HepG2 (cell line): ENCODE measurements around the gene FRMD3. TPM values are rescaled to one million over a fixed set of nuclear protein-coding genes. Genes with fewer than 3 reads are reported as not detected.

Source experiments
- ATAC-seq: fragments of 200-7000 bp; cut with Tn5 transposase; 3 replicates; pipeline ENCODE4 v1.9.1; 2020; ENCODE audit warnings: mild to moderate bottlenecking, moderate library complexity
- BruUV-seq: library from RNA; stranded (reverse); fragments of 400-500 nt; replicated peaks from 2 replicates; lab custom pipeline; 2021; lab: Mats Ljungman, UMichigan
- CTCF ChIA-PET: fragments of 300-600 bp; formaldehyde crosslinking; extraction: SDS; loops from one replicate; lab custom pipeline; 2021; ENCODE audit warnings: low total read pairs, inconsistent platforms, low intra/inter-chr PET ratio; lab: Yijun Ruan, JAX
- POLR2A ChIA-PET: fragments of 350-600 bp; sonication (Branson Sonifier 250); formaldehyde crosslinking; loops from one replicate; lab custom pipeline; 2020; ENCODE audit warnings: antibody characterized with exemption, inconsistent platforms; lab: Yijun Ruan, JAX
- DNase-seq: peaks from one replicate; pipeline ENCODE4 v3.0.0-alpha.2; 2015; ENCODE audit warnings: low spot score
- FAIRE-seq: peaks from 3 replicates; lab custom pipeline; 2011; peaks lifted over from hg19 to GRCh38; lab: Jason Lieb, UNC
- H2AFZ ChIP-seq: one replicate; pipeline ENCODE4 v1.6.1; 2011; ENCODE audit warnings: low read length, inconsistent platforms
- H3K27ac ChIP-seq: fragments of 300-600 bp; 3 replicates; pipeline ENCODE4 v1.8.0; 2011; ENCODE audit warnings: mixed run types, mild to moderate bottlenecking, mixed read lengths, low read length, inconsistent platforms; ENCODE audit not compliant: insufficient read depth; ENCODE audit errors: extremely low read length
- H3K27me3 ChIP-seq, 2 experiments: fragments of 200-600 bp in 1 of 2; 2 replicates in 1 of 2; 3 replicates in 1 of 2; pipeline versions ENCODE4 v1.6.0 to v1.8.0; 2011; ENCODE audit warnings: low read length in 2 of 2, mild to moderate bottlenecking in 2 of 2, moderate library complexity in 2 of 2, inconsistent platforms in 1 of 2; ENCODE audit not compliant: insufficient read depth in 2 of 2, control insufficient read depth in 1 of 2
- H3K36me3 ChIP-seq, 2 experiments: fragments of 200-600 bp in 1 of 2; replicated peaks in 1 of 2; 2 replicates in 1 of 2; 3 replicates in 1 of 2; pipeline versions ENCODE4 v1.5.1 to v1.8.0; 2011; ENCODE audit warnings: low read length in 2 of 2, inconsistent platforms in 1 of 2; ENCODE audit not compliant: insufficient read depth in 2 of 2, control insufficient read depth in 1 of 2
- H3K4me1 ChIP-seq: 2 replicates; pipeline ENCODE4 v1.5.1; 2012; ENCODE audit warnings: low read length, inconsistent platforms; ENCODE audit not compliant: insufficient read depth
- H3K4me2 ChIP-seq: 2 replicates; pipeline ENCODE4 v1.6.0; 2011; ENCODE audit warnings: low read depth, low read length, inconsistent platforms
- H3K4me3 ChIP-seq, 3 experiments: fragments of 200-600 bp in 1 of 3; sonication (generic), shearing (Covaris generic) in 1 of 3; replicated peaks in 1 of 3; 2 replicates each; pipeline ENCODE4 v1.5.1; 2011 to 2016; ENCODE audit warnings: low read length in 3 of 3, inconsistent platforms in 2 of 3, low read depth in 2 of 3, mild to moderate bottlenecking in 2 of 3, control low read depth in 1 of 3, mixed read lengths in 1 of 3; ENCODE audit not compliant: insufficient read depth in 1 of 3
- H3K79me2 ChIP-seq: one replicate; pipeline ENCODE4 v1.6.1; 2011; ENCODE audit warnings: low read length, inconsistent platforms; ENCODE audit not compliant: insufficient read depth
- H3K9ac ChIP-seq: 2 replicates; pipeline ENCODE4 v1.6.0; 2011; ENCODE audit warnings: mild to moderate bottlenecking, low read depth, low read length, inconsistent platforms; ENCODE audit not compliant: insufficient read depth
- H3K9me3 ChIP-seq: 2 replicates; pipeline ENCODE4 v1.5.1; 2012; ENCODE audit warnings: mild to moderate bottlenecking, low read length
- H4K20me1 ChIP-seq: 2 replicates; pipeline ENCODE4 v1.6.0; 2011; ENCODE audit warnings: inconsistent platforms, mild to moderate bottlenecking, low read length, moderate library complexity; ENCODE audit not compliant: insufficient read depth
- CCDC6 ChIP-seq: sonication (generic); formaldehyde crosslinking; IDR thresholded peaks from 2 replicates; pipeline ENCODE4 v1.8.1; 2022; ENCODE audit warnings: mild to moderate bottlenecking, missing genetic modification reagents, moderate library complexity
- DNMT1 ChIP-seq: sonication (generic); formaldehyde crosslinking; IDR thresholded peaks from 2 replicates; pipeline ENCODE4 v1.5.1; 2020; ENCODE audit warnings: mild to moderate bottlenecking, missing genetic modification reagents
- EEA1 ChIP-seq: sonication (generic); formaldehyde crosslinking; IDR thresholded peaks from 2 replicates; pipeline ENCODE4 v1.5.1; 2020; ENCODE audit warnings: mild to moderate bottlenecking, missing genetic modification reagents, borderline replicate concordance
- FOXO1 ChIP-seq: sonication (generic); formaldehyde crosslinking; IDR thresholded peaks from 2 replicates; pipeline ENCODE4 v1.4.0; 2020; ENCODE audit warnings: missing genetic modification reagents
- HDAC1 ChIP-seq: sonication (generic); formaldehyde crosslinking; IDR thresholded peaks from 2 replicates; pipeline ENCODE4 v1.5.1; 2020; ENCODE audit warnings: mild to moderate bottlenecking, missing genetic modification reagents
- HMG20A ChIP-seq: IDR thresholded peaks from 2 replicates; pipeline ENCODE4 v1.6.1; 2016; ENCODE audit warnings: borderline replicate concordance
- KDM2A ChIP-seq: sonication (generic); formaldehyde crosslinking; IDR thresholded peaks from 2 replicates; pipeline ENCODE4 v1.4.0; 2020; ENCODE audit warnings: low read depth, missing genetic modification reagents, borderline replicate concordance
- KMT2A ChIP-seq: sonication (generic); formaldehyde crosslinking; IDR thresholded peaks from 2 replicates; pipeline ENCODE4 v1.4.0; 2020; ENCODE audit warnings: missing genetic modification reagents
- KMT2B ChIP-seq: IDR thresholded peaks from 2 replicates; pipeline ENCODE4 v1.6.1; 2016; ENCODE audit warnings: missing genetic modification reagents, missing compliant biosample characterization
- MED8 ChIP-seq: sonication (generic); formaldehyde crosslinking; IDR thresholded peaks from 2 replicates; pipeline ENCODE4 v1.8.1; 2023; ENCODE audit warnings: mild to moderate bottlenecking, missing genetic modification reagents; ENCODE audit not compliant: insufficient replicate concordance
- POLR2G ChIP-seq: fragments of 200-400 bp; formaldehyde crosslinking; IDR thresholded peaks from 2 replicates; pipeline ENCODE4 v1.6.1; 2018; ENCODE audit warnings: mild to moderate bottlenecking, low read depth, low read length, moderate library complexity
- RBFOX2 ChIP-seq: fragments of 200-400 bp; formaldehyde crosslinking; IDR thresholded peaks from 2 replicates; pipeline ENCODE4 v1.6.1; 2017; ENCODE audit warnings: low read depth, mild to moderate bottlenecking, low read length
- SMAD1 ChIP-seq: sonication (generic); formaldehyde crosslinking; IDR thresholded peaks from 2 replicates; pipeline ENCODE4 v1.4.0; 2020; ENCODE audit warnings: missing genetic modification reagents, low read depth, mild to moderate bottlenecking, borderline replicate concordance
- SOX13 ChIP-seq, 3 experiments: fragments of 450-650 bp in 1 of 3; sonication (generic) in 1 of 3; formaldehyde crosslinking in 1 of 3; IDR thresholded peaks in 2 of 3; conservative IDR thresholded peaks in 1 of 3; 2 replicates each; pipeline versions ENCODE4 v1.5.0 to v1.6.1; 2016 to 2020; ENCODE audit warnings: antibody characterized with exemption in 1 of 3, mild to moderate bottlenecking in 1 of 3, missing compliant biosample characterization in 1 of 3, missing genetic modification reagents in 1 of 3, moderate library complexity in 1 of 3
- whole genome bisulfite sequencing: methylation state at CpG from one replicate; pipeline ENCODE4 v1.1.6; 2017; ENCODE audit warnings: low lambda C conversion rate; 5-methylcytosine and 5-hydroxymethylcytosine counted together
- in situ Hi-C: cut with HindIII; loops from 2 replicates; pipeline ENCODE4 v1.10.0; 2017; ENCODE audit warnings: low pct_unique_long_range_greater_than_20kb; ENCODE audit not compliant: extremely low pct_ligation_motif_present
- intact Hi-C: fragments of 100-400 bp; cut with micrococcal nuclease; formaldehyde crosslinking; loops from one replicate; pipeline ENCODE4 v1.10.0; 2022; ENCODE audit not compliant: unreplicated experiment
- polyA plus RNA-seq, 8 experiments: library from polyadenylated mRNA; depleted of rRNA in 3 of 8; stranded (reverse) in 7 of 8; unstranded in 1 of 8; fragments of >200 nt; fragmentation: Illumina TruSeq in 4 of 8; extraction: Trizol in 4 of 8; gene quantifications; 2 replicates each; pipeline versions ENCODE4 v1.2.1 to v1.2.3, GENCODE V29; 2011 to 2016; ENCODE audit warnings: low read depth in 4 of 8, missing spikeins in 1 of 8, mixed read lengths in 1 of 8; ENCODE audit not compliant: insufficient read depth in 1 of 8
- total RNA-seq, 5 experiments: library from RNA; depleted of rRNA; stranded (reverse); fragments of >200 nt; fragmentation: Illumina TruSeq; extraction: Trizol; gene quantifications; 2 replicates each; pipeline ENCODE4 v1.2.3, GENCODE V29; 2016; ENCODE audit warnings: low read depth in 1 of 5
- TF ChIP-seq, protein P1 (sequence below): IDR thresholded peaks from 2 replicates; pipeline ENCODE4 v1.6.1; 2016; ENCODE audit warnings: low read depth, borderline replicate concordance
- TF ChIP-seq, protein P2 (sequence below): sonication (generic); formaldehyde crosslinking; IDR thresholded peaks from 2 replicates; pipeline ENCODE4 v1.4.0; 2020; ENCODE audit warnings: missing genetic modification reagents
- TF ChIP-seq, protein P3 (sequence below): IDR thresholded peaks from 2 replicates; pipeline ENCODE4 v1.6.1; 2012; ENCODE audit warnings: inconsistent platforms
- TF ChIP-seq, protein P4 (sequence below): IDR thresholded peaks from 2 replicates; pipeline ENCODE4 v1.6.1; 2012; ENCODE audit warnings: low read length, improper control_type of control experiment

Gene FRMD3
- total and polyA plus RNA-seq, 2 of the 13 experiments (the other 11 are each of a cell fraction or from before 2014, with no cell fraction given): 3.2 to 7.7 TPM

DNA sequence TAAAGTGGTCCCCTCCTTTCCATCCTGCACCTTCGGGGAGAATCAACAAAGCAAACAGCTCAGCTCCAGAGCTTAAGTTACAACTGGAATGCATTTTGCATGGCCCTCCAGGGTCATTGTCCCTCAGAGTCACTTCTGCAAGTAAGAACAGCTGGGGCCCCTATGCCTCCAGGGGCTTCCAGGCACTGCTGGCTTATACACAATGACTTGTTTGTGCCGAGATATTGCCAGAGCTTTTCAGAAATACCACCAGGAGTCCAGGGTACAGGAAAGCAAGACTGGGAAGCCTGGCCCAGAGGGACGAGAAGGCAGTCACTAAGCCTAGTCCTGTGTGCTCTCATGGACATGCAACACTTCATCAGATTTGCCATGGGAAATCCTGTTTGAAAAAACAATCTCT is 11.3 kb downstream of the FRMD3 start:
- ATAC-seq (peak; percentile 100), DNase-seq (peak; percentile 89), FAIRE-seq (peak; percentile 79)
- POLR2A ChIA-PET: interaction anchor here (0.8 to 2.0 kb wide), 3 partner anchors 10 to 192 kb away, joined by 3 to 6 read pairs (median 4); no protein-coding TSS in a partner anchor
- 0% methylated on average over 3 of the region's 3 CpGs for WGBS
- intact Hi-C loops: loop anchor here (1.0 kb wide), 1 partner anchor 11 kb away; the partner anchor contains the start of gene FRMD3
- H3K27ac ChIP-seq: peak overlapping the region; percentile 66
- peak overlapping the region in 1 of 3 experiments; percentile 25; a peak in 1 of 6 replicates for H3K4me3 ChIP-seq
- H4K20me1 ChIP-seq: no peaks in the 10 kb centered on the region
- H3K4me1 ChIP-seq: peaks cover 43% of the 10 kb centered on the region
- peak overlapping the region; percentile 67 for H3K4me2 ChIP-seq
- in situ Hi-C loops: no loop called here
- peaks cover 5% of the 10 kb centered on the region for H3K9me3 ChIP-seq
- no TSS peak for BruUV-seq
- H3K79me2 ChIP-seq: peaks cover 39% of the 10 kb centered on the region
- no peak overlapping the region for H2AFZ ChIP-seq
- peak overlapping the region; percentile 49 for H3K9ac ChIP-seq
- no peaks in the 10 kb centered on the region for H3K27me3 ChIP-seq
- CTCF ChIA-PET: interaction anchor here (1.3 kb wide), 1 partner anchor 12 kb away, joined by 4 read pairs; the partner anchor contains the start of gene FRMD3
- no peaks in the 10 kb centered on the region for H3K36me3 ChIP-seq
- TF ChIP-seq KDM2A (CRISPR knock-in tag) (no peak), HMG20A (CRISPR knock-in tag) (peak; percentile 57), SMAD1 (CRISPR knock-in tag) (no peak), CCDC6 (CRISPR knock-in tag) (no peak), POLR2G (peak; percentile 30; the same call in 1 of the 2 replicates), SOX13 (IDR thresholded peaks at IDR 0.05) (no peak), SOX13 (CRISPR knock-in tag; conservative IDR thresholded peaks at IDR 0.05 in 1 of 2, IDR thresholded peaks at IDR 0.05 in 1 of 2) (peak in 1 of 2 experiments; percentile 69; a peak in 2 of 4 replicates), MED8 (CRISPR knock-in tag) (no peak), FOXO1 (peak; percentile 46), EEA1 (no peak), DNMT1 (CRISPR knock-in tag) (no peak), RBFOX2 (no peak), KMT2B (CRISPR knock-in tag) (no peak), KMT2A (CRISPR knock-in tag) (0 out of 2 replicates have a peak, but pooled peaks have one; percentile 29), HDAC1 (CRISPR knock-in tag) (peak; percentile 50)
- TF ChIP-seq, protein P1, sequence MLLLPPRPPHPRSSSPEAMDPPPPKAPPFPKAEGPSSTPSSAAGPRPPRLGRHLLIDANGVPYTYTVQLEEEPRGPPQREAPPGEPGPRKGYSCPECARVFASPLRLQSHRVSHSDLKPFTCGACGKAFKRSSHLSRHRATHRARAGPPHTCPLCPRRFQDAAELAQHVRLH (CRISPR knock-in tag): peak; percentile 54; the same call in 1 of the 2 replicates
- TF ChIP-seq, protein P2, sequence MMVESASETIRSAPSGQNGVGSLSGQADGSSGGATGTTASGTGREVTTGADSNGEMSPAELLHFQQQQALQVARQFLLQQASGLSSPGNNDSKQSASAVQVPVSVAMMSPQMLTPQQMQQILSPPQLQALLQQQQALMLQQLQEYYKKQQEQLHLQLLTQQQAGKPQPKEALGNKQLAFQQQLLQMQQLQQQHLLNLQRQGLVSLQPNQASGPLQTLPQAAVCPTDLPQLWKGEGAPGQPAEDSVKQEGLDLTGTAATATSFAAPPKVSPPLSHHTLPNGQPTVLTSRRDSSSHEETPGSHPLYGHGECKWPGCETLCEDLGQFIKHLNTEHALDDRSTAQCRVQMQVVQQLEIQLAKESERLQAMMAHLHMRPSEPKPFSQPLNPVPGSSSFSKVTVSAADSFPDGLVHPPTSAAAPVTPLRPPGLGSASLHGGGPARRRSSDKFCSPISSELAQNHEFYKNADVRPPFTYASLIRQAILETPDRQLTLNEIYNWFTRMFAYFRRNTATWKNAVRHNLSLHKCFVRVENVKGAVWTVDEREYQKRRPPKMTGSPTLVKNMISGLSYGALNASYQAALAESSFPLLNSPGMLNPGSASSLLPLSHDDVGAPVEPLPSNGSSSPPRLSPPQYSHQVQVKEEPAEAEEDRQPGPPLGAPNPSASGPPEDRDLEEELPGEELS: peak; percentile 61; the same call in 1 of the 2 replicates
- TF ChIP-seq, protein P3, sequence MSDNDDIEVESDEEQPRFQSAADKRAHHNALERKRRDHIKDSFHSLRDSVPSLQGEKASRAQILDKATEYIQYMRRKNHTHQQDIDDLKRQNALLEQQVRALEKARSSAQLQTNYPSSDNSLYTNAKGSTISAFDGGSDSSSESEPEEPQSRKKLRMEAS: 0 out of 2 replicates have a peak, but pooled peaks have one; percentile 19
- TF ChIP-seq, protein P4, sequence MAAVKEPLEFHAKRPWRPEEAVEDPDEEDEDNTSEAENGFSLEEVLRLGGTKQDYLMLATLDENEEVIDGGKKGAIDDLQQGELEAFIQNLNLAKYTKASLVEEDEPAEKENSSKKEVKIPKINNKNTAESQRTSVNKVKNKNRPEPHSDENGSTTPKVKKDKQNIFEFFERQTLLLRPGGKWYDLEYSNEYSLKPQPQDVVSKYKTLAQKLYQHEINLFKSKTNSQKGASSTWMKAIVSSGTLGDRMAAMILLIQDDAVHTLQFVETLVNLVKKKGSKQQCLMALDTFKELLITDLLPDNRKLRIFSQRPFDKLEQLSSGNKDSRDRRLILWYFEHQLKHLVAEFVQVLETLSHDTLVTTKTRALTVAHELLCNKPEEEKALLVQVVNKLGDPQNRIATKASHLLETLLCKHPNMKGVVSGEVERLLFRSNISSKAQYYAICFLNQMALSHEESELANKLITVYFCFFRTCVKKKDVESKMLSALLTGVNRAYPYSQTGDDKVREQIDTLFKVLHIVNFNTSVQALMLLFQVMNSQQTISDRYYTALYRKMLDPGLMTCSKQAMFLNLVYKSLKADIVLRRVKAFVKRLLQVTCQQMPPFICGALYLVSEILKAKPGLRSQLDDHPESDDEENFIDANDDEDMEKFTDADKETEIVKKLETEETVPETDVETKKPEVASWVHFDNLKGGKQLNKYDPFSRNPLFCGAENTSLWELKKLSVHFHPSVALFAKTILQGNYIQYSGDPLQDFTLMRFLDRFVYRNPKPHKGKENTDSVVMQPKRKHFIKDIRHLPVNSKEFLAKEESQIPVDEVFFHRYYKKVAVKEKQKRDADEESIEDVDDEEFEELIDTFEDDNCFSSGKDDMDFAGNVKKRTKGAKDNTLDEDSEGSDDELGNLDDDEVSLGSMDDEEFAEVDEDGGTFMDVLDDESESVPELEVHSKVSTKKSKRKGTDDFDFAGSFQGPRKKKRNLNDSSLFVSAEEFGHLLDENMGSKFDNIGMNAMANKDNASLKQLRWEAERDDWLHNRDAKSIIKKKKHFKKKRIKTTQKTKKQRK: no peak
